Measurements from ENCODE around the gene RAPGEF1. TPM values are rescaled to one million over a fixed set of nuclear protein-coding genes. Genes with fewer than 3 reads are reported as not detected.

Gene RAPGEF1
- total and polyA plus RNA-seq, 3 donors from 2014 or later, result 36.1 to 56.9 (median 55.8) TPM

GRCh38 chr9:131590907-131591844 lies 148.7 kb downstream of the RAPGEF1 start:
- TF ChIP-seq POLR2A (IDR thresholded peaks at IDR 0.05) (no peak), CTCF (IDR thresholded peaks at IDR 0.05) (peak; percentile 73 to 90 (median 82))
- H3K4me1 ChIP-seq, result no peaks in the 10 kb centered on the region
- intact Hi-C loops (cut with DNase I; ENCODE audit: low total_unique reads), result no loop called here
- no peaks in the 10 kb centered on the region for H3K27me3 ChIP-seq
- 69 to 77% methylated on average over 16 to 21 of the region's 21 CpGs for WGBS, 2 donors
- no peaks in the 10 kb centered on the region for H3K36me3 ChIP-seq (ENCODE audit: low read depth, missing control alignments)
- H3K27ac ChIP-seq, result no peak overlapping the region
- H3K9me3 ChIP-seq, result no peaks in the 10 kb centered on the region
- no peak overlapping the region for H3K4me3 ChIP-seq
- DNase-seq, result peak; percentile 88

- no peaks in the 10 kb centered on the region for H3K27me3 ChIP-seq
- no peak for DNase-seq
- no peaks in the 10 kb centered on the region for H3K4me1 ChIP-seq
- no peak overlapping the region for H3K27ac ChIP-seq
- H3K36me3 ChIP-seq (ENCODE audit: low read depth, missing control alignments), result no peaks in the 10 kb centered on the region
- intact Hi-C loops (cut with DNase I; ENCODE audit: low total_unique reads), result no loop called here
- H3K4me3 ChIP-seq, result no peak overlapping the region
- H3K9me3 ChIP-seq, result no peaks in the 10 kb centered on the region
- 84 to 93% methylated on average over 12 to 13 of the region's 13 CpGs for WGBS, 2 donors
- TF ChIP-seq POLR2A (IDR thresholded peaks at IDR 0.05), result no peak
- TF ChIP-seq CTCF (IDR thresholded peaks at IDR 0.05), result no peak
These were observed 149.4 kb downstream of the RAPGEF1 start for GRCh38 chr9:131590449-131590848.

GRCh38 chr9:131589993-131590392 lies 149.9 kb downstream of the RAPGEF1 start:
- no peaks in the 10 kb centered on the region for H3K9me3 ChIP-seq
- no peak for TF ChIP-seq POLR2A (IDR thresholded peaks at IDR 0.05)
- TF ChIP-seq CTCF (IDR thresholded peaks at IDR 0.05), result no peak
- WGBS, 2 donors, result 96 to 97% methylated on average over 14 of the region's 14 CpGs
- H3K4me3 ChIP-seq, result no peak overlapping the region
- intact Hi-C loops (cut with DNase I; ENCODE audit: low total_unique reads), result no loop called here
- H3K27ac ChIP-seq, result no peak overlapping the region
- no peaks in the 10 kb centered on the region for H3K4me1 ChIP-seq
- no peaks in the 10 kb centered on the region for H3K27me3 ChIP-seq
- H3K36me3 ChIP-seq (ENCODE audit: low read depth, missing control alignments), result no peaks in the 10 kb centered on the region
- no peak for DNase-seq

GRCh38 chr9:131589124-131589711 lies 150.7 kb downstream of the RAPGEF1 start:
- TF ChIP-seq POLR2A (IDR thresholded peaks at IDR 0.05), result no peak
- TF ChIP-seq CTCF (IDR thresholded peaks at IDR 0.05), result no peak
- Histone ChIP-seq H3K36me3 (ENCODE audit: low read depth, missing control alignments) (no peaks in the 10 kb centered on the region), H3K4me3 (no peak overlapping the region), H3K27me3 (no peaks in the 10 kb centered on the region), H3K4me1 (no peaks in the 10 kb centered on the region), H3K9me3 (no peaks in the 10 kb centered on the region), H3K27ac (no peak overlapping the region)
- intact Hi-C loops (cut with DNase I; ENCODE audit: low total_unique reads), result no loop called here
- no peak for DNase-seq
- 95% methylated on average over 16 of the region's 16 CpGs; no CpG with 5 or more reads in 1 of the 2 donors for WGBS, 2 donors

Measured in testis (tissue), 3 donors.